ENCODE measurements around the gene LARP1. TPM values are rescaled to one million over a fixed set of nuclear protein-coding genes. Genes with fewer than 3 reads are reported as not detected.

The LARP1 gene
- polyA plus RNA-seq, 4 donors, result 118 to 175 (median 137) TPM

- DNase-seq (ENCODE audit: low read depth in 4 of 4, low spot score in 2 of 4), result no peak
Measured at GRCh38 chr5:154788212-154788611, 33.0 kb downstream of the LARP1 start.

- no peak for DNase-seq (ENCODE audit: low read depth in 4 of 4, low spot score in 2 of 4)
Measured at GRCh38 chr5:154791535-154791934, 36.4 kb downstream of the LARP1 start.

- DNase-seq (ENCODE audit: low read depth in 4 of 4, low spot score in 2 of 4), result no peak
Measured at GRCh38 chr5:154793599-154794524, 38.7 kb downstream of the LARP1 start.

- DNase-seq (ENCODE audit: low read depth in 4 of 4, low spot score in 2 of 4), result no peak
Measured at GRCh38 chr5:154794525-154795234, 39.5 kb downstream of the LARP1 start.

- no peak for DNase-seq (ENCODE audit: low read depth in 4 of 4, low spot score in 2 of 4)
Measured at GRCh38 chr5:154795235-154795596, 40.0 kb downstream of the LARP1 start.

- DNase-seq (ENCODE audit: low read depth in 4 of 4, low spot score in 2 of 4), result no peak
Measured at GRCh38 chr5:154797762-154798161, 42.6 kb downstream of the LARP1 start.

GRCh38 chr5:154800582-154800981, 45.4 kb downstream of the LARP1 start:
- no peak for DNase-seq (ENCODE audit: low read depth in 4 of 4, low spot score in 2 of 4)

- DNase-seq (ENCODE audit: low read depth in 4 of 4, low spot score in 2 of 4), result no peak
Measured at GRCh38 chr5:154801083-154801482, 45.9 kb downstream of the LARP1 start.

GRCh38 chr5:154802050-154802449, 46.9 kb downstream of the LARP1 start:
- DNase-seq (ENCODE audit: low read depth in 4 of 4, low spot score in 2 of 4), result no peak

GRCh38 chr5:154806176-154806575, 51.0 kb downstream of the LARP1 start:
- no peak for DNase-seq (ENCODE audit: low read depth in 4 of 4, low spot score in 2 of 4)

GRCh38 chr5:154811239-154811638, 56.1 kb downstream of the LARP1 start:
- no peak for DNase-seq (ENCODE audit: low read depth in 4 of 4, low spot score in 2 of 4)

GRCh38 chr5:154811653-154812465, 56.7 kb downstream of the LARP1 start:
- peak; percentile 9 to 28 (median 10) for DNase-seq (ENCODE audit: low read depth in 4 of 4, low spot score in 2 of 4)

GRCh38 chr5:154813158-154813557, 58.0 kb downstream of the LARP1 start:
- DNase-seq (ENCODE audit: low read depth in 4 of 4, low spot score in 2 of 4), result no peak

- no peak for DNase-seq (ENCODE audit: low read depth in 4 of 4, low spot score in 2 of 4)
Measured at GRCh38 chr5:154813736-154814135, 58.6 kb downstream of the LARP1 start.

GRCh38 chr5:154815025-154815424, 59.8 kb downstream of the LARP1 start:
- DNase-seq (ENCODE audit: low read depth in 4 of 4, low spot score in 2 of 4), result no peak

- DNase-seq (ENCODE audit: low read depth in 4 of 4, low spot score in 2 of 4), result no peak
Measured at GRCh38 chr5:154815684-154816247, 60.6 kb downstream of the LARP1 start.

- DNase-seq (ENCODE audit: low read depth in 4 of 4, low spot score in 2 of 4), result no peak
Measured at GRCh38 chr5:154816891-154817492, 61.8 kb downstream of the LARP1 start.

- DNase-seq (ENCODE audit: low read depth in 4 of 4, low spot score in 2 of 4), result no peak
Measured at GRCh38 chr5:154817815-154818214, 62.6 kb downstream of the LARP1 start.

- DNase-seq (ENCODE audit: low read depth in 4 of 4, low spot score in 2 of 4), result no peak
Measured at GRCh38 chr5:154818471-154819116, 63.4 kb downstream of the LARP1 start.

- no peak for DNase-seq (ENCODE audit: low read depth in 4 of 4, low spot score in 2 of 4)
Measured at GRCh38 chr5:154819546-154819945, 64.4 kb downstream of the LARP1 start.

All from left renal cortex interstitium (tissue), 4 donors.